HG03354 (cell line): ENCODE measurements around the gene RASGRP2.

ENCODE experiments used
- ATAC-seq: cut with Tn5 transposase; IDR thresholded peaks from one replicate; pipeline ENCODE4 v1.9.1; 2021; ENCODE audit warnings: mild to moderate bottlenecking; ENCODE audit not compliant: unreplicated experiment, poor library complexity, severe bottlenecking

RASGRP2 gene

DNA sequence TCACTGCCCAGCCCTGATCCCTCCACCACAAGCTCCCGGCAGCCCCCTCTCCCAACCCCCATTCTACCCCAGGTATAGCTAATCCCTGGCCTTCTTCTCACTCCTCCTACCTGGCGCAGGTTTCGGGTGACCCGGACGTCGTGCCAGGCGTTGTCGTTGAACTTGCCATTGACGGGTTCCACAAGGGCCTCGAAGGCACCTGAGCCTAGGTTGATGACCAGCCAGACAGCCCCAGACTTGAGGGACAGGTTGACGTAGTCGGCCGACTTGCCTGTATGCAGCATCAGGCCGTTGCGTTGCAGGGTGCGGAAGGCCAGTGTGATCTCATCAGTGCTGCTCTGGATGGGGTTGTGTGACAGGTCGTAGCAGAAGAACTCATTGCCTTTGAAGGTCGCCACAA is 58.4 kb downstream of the RASGRP2 start:
- ATAC-seq, result no peak

DNA sequence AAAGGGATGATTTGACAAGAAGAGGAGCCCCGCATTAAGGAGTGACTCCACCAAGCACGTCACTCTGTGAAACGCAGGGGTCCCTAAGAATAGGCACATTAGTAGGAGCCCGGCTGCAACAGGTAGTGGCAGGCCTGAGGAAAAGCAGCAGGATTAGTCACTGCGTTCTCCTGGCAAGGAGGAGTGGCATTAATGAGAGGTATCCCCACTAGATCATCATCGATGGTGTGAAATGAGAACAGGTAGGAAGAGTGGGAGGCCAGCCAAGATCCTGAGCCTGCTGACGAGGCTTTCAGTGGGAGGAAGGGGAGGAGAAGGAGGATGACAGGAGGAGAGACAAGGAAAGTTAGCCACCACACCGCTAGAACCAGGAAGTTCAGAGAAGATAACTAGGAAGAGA is 59.6 kb downstream of the RASGRP2 start:
- ATAC-seq, result no peak

DNA sequence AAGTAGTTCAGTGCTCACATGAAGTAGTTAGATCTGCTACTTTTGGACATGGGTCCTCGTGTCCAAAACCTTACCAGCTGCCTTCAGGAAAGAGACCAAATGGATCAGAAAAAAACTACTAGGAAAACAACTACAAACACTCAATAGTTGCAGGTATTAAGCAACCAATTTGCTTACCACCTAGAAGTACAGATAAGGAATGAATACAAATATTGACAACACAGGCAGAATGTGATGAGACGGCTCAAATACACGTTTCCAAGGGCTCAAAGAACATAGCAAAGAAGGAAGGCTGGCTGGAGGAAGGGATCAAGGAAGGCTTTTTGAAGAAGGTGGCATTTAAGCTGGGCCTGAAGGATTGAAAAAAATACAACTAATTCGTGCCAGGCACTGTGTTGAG is 62.8 kb downstream of the RASGRP2 start:
- ATAC-seq, result no peak

GRCh38 chr11:64679846-64680245 is 64.1 kb downstream of the RASGRP2 start:
- ATAC-seq, result no peak

GRCh38 chr11:64677441-64678023 is 66.4 kb downstream of the RASGRP2 start:
- no peak for ATAC-seq
